ENCODE results near the gene PPFIA1.

- TF ChIP-seq CTCF (IDR thresholded peaks at IDR 0.05) (no peak), POLR2A (IDR thresholded peaks at IDR 0.05) (no peak)
Observed at GRCh38 chr11:70270877-70271648, 573 bp downstream of the PPFIA1 start.

Data from testis (tissue), 2 donors.